Prostate gland (tissue), 2 donors: ENCODE measurements around the gene RECQL5.

Experiments used
- CTCF ChIP-seq, 4 experiments: fragments of 200-600 bp in 2 of 4; fragments of 450-650 bp in 2 of 4; sonication (generic) in 2 of 4; IDR thresholded peaks; 1 replicate in 3 of 4; 2 replicates in 1 of 4; pipeline ENCODE4 v1.5.1; 2016 to 2019; ENCODE audit warnings: antibody characterized with exemption in 4 of 4, mild to moderate bottlenecking in 2 of 4, moderate library complexity in 2 of 4
- POLR2A ChIP-seq: fragments of 450-650 bp; IDR thresholded peaks from one replicate; pipeline ENCODE4 v1.6.1; 2016; ENCODE audit warnings: antibody characterized with exemption, mild to moderate bottlenecking
- POLR2AphosphoS5 ChIP-seq: sonication (generic); formaldehyde crosslinking; IDR thresholded peaks from one replicate; pipeline ENCODE4 v1.6.1; 2017; ENCODE audit warnings: antibody characterized with exemption

- TF ChIP-seq CTCF (IDR thresholded peaks at IDR 0.05), result no peak
- no peak for TF ChIP-seq POLR2A
- no peak for TF ChIP-seq POLR2AphosphoS5
These were observed 71.0 kb downstream of the RECQL5 start for GRCh38 chr17:75595920-75596313.
